GM19463 (cell line): ENCODE measurements around the gene TRIO.
"Not testable (repeated sequence)": the region's sequence is repeated elsewhere in the genome, so short reads cannot be mapped to it uniquely, and the experiment has no call there.

Experiments
- ATAC-seq: cut with Tn5 transposase; IDR thresholded peaks from one replicate; pipeline ENCODE4 v1.9.1; 2021; ENCODE audit warnings: mild to moderate bottlenecking, moderate library complexity; ENCODE audit not compliant: unreplicated experiment

Gene TRIO

GRCh38 chr5:14516901-14517300 lies 373.8 kb downstream of the TRIO start:
- ATAC-seq = no peak

DNA sequence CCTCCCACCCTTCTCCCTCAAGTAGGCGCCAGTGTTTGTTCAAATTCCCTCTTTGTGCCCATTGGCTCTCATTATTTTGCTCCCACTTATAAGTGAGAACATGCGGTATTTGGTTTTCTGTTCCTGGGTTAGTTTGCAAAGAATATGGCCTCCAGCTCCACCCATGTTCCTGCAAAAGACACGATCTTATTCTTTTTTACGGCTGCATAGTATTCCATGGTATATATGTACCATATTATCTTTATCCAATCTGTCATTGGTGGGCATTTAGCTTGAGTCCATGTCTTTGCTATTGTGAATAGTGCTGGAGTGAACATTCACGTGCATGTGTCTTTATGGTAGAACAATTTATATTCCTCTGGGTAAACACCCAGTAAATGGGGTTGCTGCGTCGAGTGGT lies 375.5 kb downstream of the TRIO start:
- no peak for ATAC-seq

GRCh38 chr5:14521748-14522147 lies 378.6 kb downstream of the TRIO start:
- ATAC-seq = no peak

DNA sequence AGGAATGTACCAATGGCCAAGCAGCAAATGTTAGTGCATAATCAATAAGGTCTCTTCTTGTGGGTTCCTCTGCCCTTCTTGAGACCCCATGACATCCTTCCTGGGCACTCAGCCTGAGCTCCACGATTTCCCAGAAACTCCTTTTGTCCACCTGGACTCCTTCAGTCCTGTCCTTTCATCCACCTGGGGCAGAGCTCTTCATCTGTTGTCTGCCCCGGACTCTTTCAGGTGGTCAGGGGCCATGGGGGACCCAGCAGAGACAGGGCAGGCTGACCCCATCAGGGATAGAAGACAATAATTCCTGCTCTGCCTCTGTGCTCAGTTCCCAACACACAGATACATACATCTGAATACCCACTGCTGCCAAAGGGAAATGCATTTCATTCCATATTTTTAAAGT lies 379.6 kb downstream of the TRIO start:
- ATAC-seq = no peak

- no peak for ATAC-seq
Measured at GRCh38 chr5:14523243-14524034, 380.3 kb downstream of the TRIO start.

GRCh38 chr5:14525397-14525796 lies 382.3 kb downstream of the TRIO start:
- ATAC-seq = no peak

DNA sequence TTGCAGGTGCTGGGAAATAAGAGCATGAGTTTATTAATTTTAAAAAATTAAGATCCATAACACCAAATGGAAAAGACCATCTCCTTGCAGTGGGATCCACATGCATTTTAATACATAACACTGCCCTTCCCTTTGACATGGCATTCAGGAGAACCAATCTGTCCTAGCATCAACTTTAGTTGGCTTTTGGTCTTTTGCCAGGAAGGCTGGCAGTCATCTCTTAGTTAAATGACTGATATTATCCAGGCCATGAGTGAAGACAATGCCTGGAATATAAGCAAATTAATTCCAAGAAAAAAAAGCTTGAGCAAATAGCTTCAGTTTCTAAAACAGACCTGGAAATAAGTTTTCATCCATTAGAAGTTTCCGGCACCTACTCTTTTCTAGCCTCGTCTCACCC lies 383.4 kb downstream of the TRIO start:
- no peak for ATAC-seq

- no peak for ATAC-seq
Measured at GRCh38 chr5:14528115-14528514, 385.0 kb downstream of the TRIO start.

- no peak for ATAC-seq
Measured at GRCh38 chr5:14528926-14529325, 385.8 kb downstream of the TRIO start.

GRCh38 chr5:14531668-14532067 lies 388.5 kb downstream of the TRIO start:
- no peak for ATAC-seq

- no peak for ATAC-seq
Measured at GRCh38 chr5:14532180-14532579, 389.0 kb downstream of the TRIO start.

DNA sequence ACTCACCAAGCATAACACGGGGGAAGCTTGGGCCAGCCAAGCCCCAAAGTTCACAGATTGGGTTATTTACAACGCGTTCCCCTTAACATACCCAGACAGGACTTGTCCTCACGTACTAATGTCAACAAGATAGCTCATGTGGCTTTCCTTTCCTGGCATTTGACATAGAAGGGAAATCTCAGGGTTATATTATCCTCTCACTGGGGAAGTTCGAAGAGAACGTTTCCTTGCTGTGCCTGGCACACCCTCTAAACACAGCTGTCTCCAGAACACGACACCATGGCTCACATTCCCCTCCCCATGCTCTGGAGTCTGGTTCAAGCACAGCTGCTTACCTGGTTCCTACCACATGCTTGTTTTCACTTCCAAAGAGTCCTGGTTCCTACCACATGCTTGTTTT lies 391.6 kb downstream of the TRIO start:
- no peak for ATAC-seq

GRCh38 chr5:14545308-14545707 lies 402.2 kb downstream of the TRIO start:
- ATAC-seq = no peak

DNA sequence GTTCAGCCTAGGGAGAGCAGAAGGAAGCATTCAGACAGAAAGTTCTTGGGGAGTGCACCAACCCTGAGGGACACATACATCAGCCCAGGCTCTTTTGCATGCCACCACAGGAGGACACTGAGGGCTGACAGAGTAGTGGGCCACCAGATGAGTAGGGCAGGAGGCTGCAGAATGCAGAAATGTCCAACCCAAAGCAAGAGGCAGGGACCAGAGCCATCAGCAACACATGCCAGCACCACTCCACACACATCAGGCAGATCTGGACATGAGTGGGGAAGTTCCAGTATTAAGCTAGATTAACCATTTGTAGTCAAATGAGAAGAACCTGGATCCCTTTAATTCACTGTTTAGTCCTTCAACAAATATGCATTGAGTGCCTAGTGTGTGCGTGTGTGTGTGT lies 402.7 kb downstream of the TRIO start:
- no peak for ATAC-seq

DNA sequence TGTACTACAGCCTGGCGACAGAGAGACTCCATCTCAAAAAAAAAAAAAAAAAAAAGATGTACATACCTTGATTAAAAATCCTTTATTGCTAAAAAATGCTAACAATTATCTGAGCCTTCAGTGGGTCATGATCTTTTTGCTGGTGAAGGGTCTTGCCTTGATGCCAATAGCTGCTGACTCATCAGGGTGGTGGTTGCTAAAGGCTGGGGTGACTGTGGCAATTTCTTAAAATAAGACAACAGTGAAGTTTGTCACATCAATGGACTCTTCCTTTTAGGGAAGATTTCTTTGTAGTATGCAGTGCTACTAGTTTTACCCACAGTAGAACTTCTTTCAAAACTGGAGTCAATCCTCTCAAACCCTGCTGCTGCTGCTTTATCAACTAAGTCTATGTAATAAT lies 404.5 kb downstream of the TRIO start:
- ATAC-seq = no peak

- no peak for ATAC-seq
Measured at GRCh38 chr5:14551211-14551610, 408.1 kb downstream of the TRIO start.

- ATAC-seq = no peak
Measured at GRCh38 chr5:14552017-14552416, 408.9 kb downstream of the TRIO start.

GRCh38 chr5:14554288-14554687 lies 411.1 kb downstream of the TRIO start:
- ATAC-seq = not testable (repeated sequence)

GRCh38 chr5:14556015-14556414 lies 412.9 kb downstream of the TRIO start:
- no peak for ATAC-seq

GRCh38 chr5:14557203-14557770 lies 414.1 kb downstream of the TRIO start:
- no peak for ATAC-seq

- no peak for ATAC-seq
Measured at GRCh38 chr5:14557791-14558415, 414.8 kb downstream of the TRIO start.
